Measurements from ENCODE around the gene CRIM1.

- TF ChIP-seq CTCF (IDR thresholded peaks at IDR 0.05; ENCODE audit: low read length) (no peak), EZH2 (optimal IDR thresholded peaks at IDR 0.05; ENCODE audit: low read depth, low read length) (no peak), EZH2phosphoT487 (IDR thresholded peaks at IDR 0.05; ENCODE audit: low read length) (no peak)
Observed at GRCh38 chr2:36337354-36337753, 18.2 kb upstream of the CRIM1 start.
